HepG2 (cell line): Measurements from ENCODE around the gene ISLR. TPM values are rescaled to one million over a fixed set of nuclear protein-coding genes. Genes with fewer than 3 reads are reported as not detected.
A peak's percentile ranks its signal among the peaks of the same experiment; 100 is the strongest.

Experiments used
- AGO1 ChIP-seq: fragments of 200-400 bp; formaldehyde crosslinking; IDR thresholded peaks from 2 replicates; pipeline ENCODE4 v1.6.1; 2017; ENCODE audit warnings: mild to moderate bottlenecking, low read depth, low read length, moderate library complexity; ENCODE audit not compliant: poor library complexity, severe bottlenecking
- ATM ChIP-seq: fragments of 450-650 bp; IDR thresholded peaks from 2 replicates; pipeline ENCODE4 v1.7.1; 2017; ENCODE audit warnings: mild to moderate bottlenecking, borderline replicate concordance
- BORCS8-MEF2B ChIP-seq: sonication (generic); formaldehyde crosslinking; IDR thresholded peaks from 2 replicates; pipeline ENCODE4 v1.8.0; 2022; ENCODE audit warnings: mild to moderate bottlenecking, missing genetic modification reagents
- CHD2 ChIP-seq: IDR thresholded peaks from 2 replicates; pipeline ENCODE4 v1.6.1; 2011; ENCODE audit warnings: low read depth, low read length, improper control_type of control experiment
- DZIP1 ChIP-seq: sonication (generic); formaldehyde crosslinking; IDR thresholded peaks from 2 replicates; pipeline ENCODE4 v1.5.0; 2020; ENCODE audit warnings: mild to moderate bottlenecking, missing genetic modification reagents
- EED ChIP-seq: sonication (generic); formaldehyde crosslinking; IDR thresholded peaks from 2 replicates; pipeline ENCODE4 v1.5.0; 2020; ENCODE audit warnings: mild to moderate bottlenecking, missing genetic modification reagents
- GTF3A ChIP-seq: sonication (generic); formaldehyde crosslinking; conservative IDR thresholded peaks from 2 replicates; pipeline ENCODE4 v1.4.0; 2020; ENCODE audit warnings: mild to moderate bottlenecking, missing genetic modification reagents
- IRF2 ChIP-seq: IDR thresholded peaks from 2 replicates; pipeline ENCODE4 v1.6.1; 2018; ENCODE audit warnings: missing genetic modification reagents, missing compliant biosample characterization
- KDM1A ChIP-seq: IDR thresholded peaks from 2 replicates; pipeline ENCODE4 v1.6.1; 2016; ENCODE audit warnings: missing compliant biosample characterization
- MIER2 ChIP-seq: IDR thresholded peaks from 2 replicates; pipeline ENCODE4 v1.6.1; 2016; ENCODE audit warnings: missing biosample characterization, missing genetic modification reagents
- MTERF4 ChIP-seq: sonication (generic); formaldehyde crosslinking; IDR thresholded peaks from 2 replicates; pipeline ENCODE4 v1.8.0; 2023; ENCODE audit warnings: mild to moderate bottlenecking, missing genetic modification reagents
- MTF2 ChIP-seq: sonication (generic); formaldehyde crosslinking; IDR thresholded peaks from 2 replicates; pipeline ENCODE4 v1.5.0; 2020; ENCODE audit warnings: missing genetic modification reagents, borderline replicate concordance
- MXD1 ChIP-seq: sonication (generic); formaldehyde crosslinking; IDR thresholded peaks from 2 replicates; pipeline ENCODE4 v1.4.0; 2020; ENCODE audit warnings: mild to moderate bottlenecking, missing genetic modification reagents
- NCOR1 ChIP-seq: fragments of 200-600 bp; sonication (generic); IDR thresholded peaks from 2 replicates; pipeline ENCODE4 v1.7.0; 2017; ENCODE audit warnings: antibody characterized with exemption, low read length, borderline replicate concordance
- PHF5A ChIP-seq: IDR thresholded peaks from one replicate; pipeline ENCODE4 v1.6.1; 2018; ENCODE audit warnings: low read depth, missing genetic modification reagents; ENCODE audit not compliant: unreplicated experiment
- PHF8 ChIP-seq: sonication (generic); formaldehyde crosslinking; IDR thresholded peaks from 2 replicates; pipeline ENCODE4 v1.5.0; 2020; ENCODE audit warnings: missing genetic modification reagents
- PREB ChIP-seq: sonication (generic); formaldehyde crosslinking; IDR thresholded peaks from 2 replicates; pipeline ENCODE4 v1.4.0; 2020; ENCODE audit warnings: missing genetic modification reagents
- RELA ChIP-seq: sonication (generic); formaldehyde crosslinking; IDR thresholded peaks from 2 replicates; pipeline ENCODE4 v1.4.0; 2020; ENCODE audit warnings: missing genetic modification reagents
- SALL2 ChIP-seq: sonication (generic); formaldehyde crosslinking; IDR thresholded peaks from 2 replicates; pipeline ENCODE4 v1.8.1; 2023; ENCODE audit warnings: mild to moderate bottlenecking, missing genetic modification reagents, inconsistent platforms
- TEF ChIP-seq: sonication (generic); formaldehyde crosslinking; IDR thresholded peaks from 2 replicates; pipeline ENCODE4 v1.5.0; 2020; ENCODE audit warnings: missing genetic modification reagents
- ZC3H4 ChIP-seq: sonication (generic); formaldehyde crosslinking; IDR thresholded peaks from 2 replicates; pipeline ENCODE4 v1.4.0; 2020; ENCODE audit warnings: missing genetic modification reagents, borderline replicate concordance
- ZNF263 ChIP-seq: sonication (generic); formaldehyde crosslinking; IDR thresholded peaks from 2 replicates; pipeline ENCODE4 v1.4.0; 2020; ENCODE audit warnings: missing genetic modification reagents
- ZNF337 ChIP-seq: sonication (generic); formaldehyde crosslinking; IDR thresholded peaks from 2 replicates; pipeline ENCODE4 v1.5.1; 2020; ENCODE audit warnings: missing genetic modification reagents, low read depth, mild to moderate bottlenecking, borderline replicate concordance
- ZNF781 ChIP-seq: sonication (generic); formaldehyde crosslinking; IDR thresholded peaks from 2 replicates; pipeline ENCODE4 v1.5.1; 2020; ENCODE audit warnings: borderline replicate concordance, mild to moderate bottlenecking, missing genetic modification reagents; ENCODE audit errors: not compliant biosample characterization
- polyA plus RNA-seq, 8 experiments: library from polyadenylated mRNA; depleted of rRNA in 3 of 8; stranded (reverse) in 7 of 8; unstranded in 1 of 8; fragments of >200 nt; fragmentation: Illumina TruSeq in 4 of 8; extraction: Trizol in 4 of 8; gene quantifications; 2 replicates each; pipeline versions ENCODE4 v1.2.1 to v1.2.3, GENCODE V29; 2011 to 2016; ENCODE audit warnings: low read depth in 4 of 8, missing spikeins in 1 of 8, mixed read lengths in 1 of 8; ENCODE audit not compliant: insufficient read depth in 1 of 8
- total RNA-seq, 5 experiments: library from RNA; depleted of rRNA; stranded (reverse); fragments of >200 nt; fragmentation: Illumina TruSeq; extraction: Trizol; gene quantifications; 2 replicates each; pipeline ENCODE4 v1.2.3, GENCODE V29; 2016; ENCODE audit warnings: low read depth in 1 of 5

ISLR gene
- total and polyA plus RNA-seq, 2 of the 13 experiments (the other 11 are each of a cell fraction or from before 2014, with no cell fraction given): not detected

GRCh38 chr15:74127255-74127953, 46.1 kb upstream of the ISLR start (continued):
- TF ChIP-seq ZNF263 (CRISPR knock-in tag): 0 out of 2 replicates have a peak, but pooled peaks have one; percentile 23
- TF ChIP-seq MXD1 (CRISPR knock-in tag): peak; percentile 24; the same call in 1 of the 2 replicates
- TF ChIP-seq ATM: no peak
- TF ChIP-seq AGO1: peak; percentile 43
- TF ChIP-seq ZNF337 (CRISPR knock-in tag): no peak
- peak; percentile 88 for TF ChIP-seq MTF2
- TF ChIP-seq RELA (CRISPR knock-in tag): no peak
- TF ChIP-seq GTF3A: no peak
- TF ChIP-seq NCOR1: no peak
- no peak for TF ChIP-seq KDM1A (CRISPR knock-in tag)
- no peak for TF ChIP-seq BORCS8-MEF2B (CRISPR knock-in tag)
- no peak for TF ChIP-seq PHF5A
- TF ChIP-seq MTERF4: no peak
- TF ChIP-seq TEF: no peak
- TF ChIP-seq ZNF781 (CRISPR knock-in tag): no peak
- no peak for TF ChIP-seq EED (CRISPR knock-in tag)
- TF ChIP-seq PREB: no peak
- TF ChIP-seq PHF8 (CRISPR knock-in tag): peak; percentile 31; the same call in 1 of the 2 replicates
- peak; percentile 16; the same call in 1 of the 2 replicates for TF ChIP-seq CHD2
- TF ChIP-seq IRF2: no peak
- TF ChIP-seq DZIP1: no peak
- peak; percentile 38; the same call in 1 of the 2 replicates for TF ChIP-seq SALL2
- TF ChIP-seq ZC3H4 (CRISPR knock-in tag): no peak
- TF ChIP-seq MIER2: peak; percentile 49; the same call in 1 of the 2 replicates
